CD4-positive, alpha-beta T cell treated with Interleukin-15 for 1 hour (primary cell): Measurements from ENCODE around the gene MTLN.
A peak's percentile ranks its signal among the peaks of the same experiment; 100 is the strongest.
"Not testable (repeated sequence)": the region's sequence is repeated elsewhere in the genome, so short reads cannot be mapped to it uniquely, and the experiment has no call there.

Experiments used
- DNase-seq: peaks from one replicate; pipeline ENCODE4 v3.0.0-alpha.2; 2020

Gene MTLN

GRCh38 chr2:110211938-110212858 lies at the start of gene MTLN:
TSS of gene MTLN (minus strand) at chr2:110212547. CDS start at chr2:110212525, 22 bp downstream.
- DNase-seq = peak; percentile 72

- not testable (repeated sequence) for DNase-seq
These were observed 49.6 kb upstream of the MTLN start for GRCh38 chr2:110261910-110262309.

GRCh38 chr2:110248081-110248795 lies 35.9 kb upstream of the MTLN start:
- DNase-seq = not testable (repeated sequence)

- not testable (repeated sequence) for DNase-seq
These were observed 33.4 kb upstream of the MTLN start for GRCh38 chr2:110245488-110246435.

GRCh38 chr2:110243283-110243682 lies 30.9 kb upstream of the MTLN start:
- DNase-seq = not testable (repeated sequence)

- not testable (repeated sequence) for DNase-seq
These were observed 22.2 kb upstream of the MTLN start for GRCh38 chr2:110234514-110234913.

GRCh38 chr2:110229886-110230285 lies 17.5 kb upstream of the MTLN start:
- DNase-seq = not testable (repeated sequence)

- DNase-seq = not testable (repeated sequence)
These were observed 10.3 kb upstream of the MTLN start for GRCh38 chr2:110222626-110223025.

GRCh38 chr2:110221938-110222337 lies 9.6 kb upstream of the MTLN start:
- no peak for DNase-seq

- no peak for DNase-seq
These were observed 7.8 kb upstream of the MTLN start for GRCh38 chr2:110220190-110220564.

GRCh38 chr2:110219496-110220189 lies 7.3 kb upstream of the MTLN start:
- no peak for DNase-seq

- not testable (repeated sequence) for DNase-seq
These were observed 6.5 kb upstream of the MTLN start for GRCh38 chr2:110218889-110219288.

- DNase-seq = no peak
These were observed 4.5 kb upstream of the MTLN start for GRCh38 chr2:110216803-110217202.

- no peak for DNase-seq
These were observed 3.9 kb upstream of the MTLN start for GRCh38 chr2:110216199-110216598.

- no peak for DNase-seq
These were observed 3.3 kb upstream of the MTLN start for GRCh38 chr2:110215566-110216158.

GRCh38 chr2:110215091-110215490 lies 2.7 kb upstream of the MTLN start:
- DNase-seq = no peak

- DNase-seq = not testable (repeated sequence)
These were observed 1.2 kb upstream of the MTLN start for GRCh38 chr2:110213522-110213921.

- DNase-seq = no peak
These were observed 6.5 kb downstream of the MTLN start for GRCh38 chr2:110205660-110206455.

- peak; percentile 82 for DNase-seq
These were observed 7.7 kb downstream of the MTLN start, which contains the start of gene NPHP1 for GRCh38 chr2:110204408-110205385. TSS of gene NPHP1 (minus strand) at chr2:110205013. CDS start at chr2:110204968, 45 bp downstream.
